HG02973 (cell line): ENCODE results near the gene NTNG1.
"Not testable (repeated sequence)": the region's sequence is repeated elsewhere in the genome, so short reads cannot be mapped to it uniquely, and the experiment has no call there.

ENCODE experiments used
- ATAC-seq: cut with Tn5 transposase; IDR thresholded peaks from one replicate; pipeline ENCODE4 v1.9.1; 2021; ENCODE audit warnings: moderate library complexity; ENCODE audit not compliant: unreplicated experiment

Gene NTNG1

GRCh38 chr1:107140703-107141490, at the start of gene NTNG1:
Gene NTNG1, plus strand, starts transcription at chr1:107141039.
- ATAC-seq = peak; percentile 37

GRCh38 chr1:107091418-107091817, 49.4 kb upstream of the NTNG1 start:
- ATAC-seq = no peak

- not testable (repeated sequence) for ATAC-seq
These were observed 47.4 kb upstream of the NTNG1 start for GRCh38 chr1:107093395-107093794.

- no peak for ATAC-seq
These were observed 45.2 kb upstream of the NTNG1 start for GRCh38 chr1:107095647-107096046.

GRCh38 chr1:107096690-107097089, 44.1 kb upstream of the NTNG1 start:
- no peak for ATAC-seq

- no peak for ATAC-seq
These were observed 41.9 kb upstream of the NTNG1 start for GRCh38 chr1:107098961-107099360.

- no peak for ATAC-seq
These were observed 40.4 kb upstream of the NTNG1 start for GRCh38 chr1:107100331-107100984.

- ATAC-seq = no peak
These were observed 34.9 kb upstream of the NTNG1 start for GRCh38 chr1:107105914-107106313.

- ATAC-seq = no peak
These were observed 30.5 kb upstream of the NTNG1 start for GRCh38 chr1:107110326-107110725.

GRCh38 chr1:107116306-107116790, 24.5 kb upstream of the NTNG1 start:
- no peak for ATAC-seq

GRCh38 chr1:107122225-107122624, 18.6 kb upstream of the NTNG1 start:
- ATAC-seq = no peak

GRCh38 chr1:107123741-107124140, 17.1 kb upstream of the NTNG1 start:
- no peak for ATAC-seq

GRCh38 chr1:107124694-107125093, 16.1 kb upstream of the NTNG1 start:
- no peak for ATAC-seq

GRCh38 chr1:107132195-107132594, 8.6 kb upstream of the NTNG1 start:
- no peak for ATAC-seq

- peak; percentile 56 for ATAC-seq
These were observed 8.1 kb upstream of the NTNG1 start for GRCh38 chr1:107132780-107133179.

- ATAC-seq = no peak
These were observed 5.4 kb upstream of the NTNG1 start for GRCh38 chr1:107135463-107135862.

GRCh38 chr1:107138166-107138565, 2.7 kb upstream of the NTNG1 start:
- no peak for ATAC-seq

GRCh38 chr1:107138767-107139445, 1.9 kb upstream of the NTNG1 start:
- ATAC-seq = no peak

- ATAC-seq = peak; percentile 62
These were observed 771 bp upstream of the NTNG1 start for GRCh38 chr1:107139833-107140702.

GRCh38 chr1:107141491-107142126, 770 bp downstream of the NTNG1 start:
- peak; percentile 30 for ATAC-seq
